SK-N-SH treated with all-trans-retinoic acid at 6 μM for 48 hours (cell line): Measurements from ENCODE around the gene TYSND1.
"Not testable (repeated sequence)": the region's sequence is repeated elsewhere in the genome, so short reads cannot be mapped to it uniquely, and the experiment has no call there.

ENCODE experiments used
- ARNTL ChIP-seq: fragments of 450-650 bp; formaldehyde crosslinking; IDR thresholded peaks from 2 replicates; pipeline ENCODE4 v1.5.0; 2020; ENCODE audit warnings: low read depth, mild to moderate bottlenecking, moderate library complexity, borderline replicate concordance
- BACH2 ChIP-seq: fragments of 250-450 bp; sonication (Bioruptor Pico); IDR thresholded peaks from 2 replicates; pipeline ENCODE4 v1.9.0; 2021; ENCODE audit warnings: mild to moderate bottlenecking, borderline replicate concordance
- CREB5 ChIP-seq: fragments of 250-450 bp; sonication (Bioruptor Pico); IDR thresholded peaks from 2 replicates; pipeline ENCODE4 v1.5.1; 2020; ENCODE audit warnings: low read depth, mild to moderate bottlenecking, moderate library complexity
- CSDC2 ChIP-seq: fragments of 250-450 bp; sonication (Bioruptor Pico); IDR thresholded peaks from 2 replicates; pipeline ENCODE4 v1.5.0; 2020; ENCODE audit warnings: mild to moderate bottlenecking, moderate library complexity
- CSRNP3 ChIP-seq: fragments of 250-450 bp; sonication (Bioruptor Pico); IDR thresholded peaks from 2 replicates; pipeline ENCODE4 v1.5.1; 2021; ENCODE audit warnings: mild to moderate bottlenecking, moderate library complexity
- GLIS3 ChIP-seq: fragments of 250-450 bp; sonication (Bioruptor Pico); IDR thresholded peaks from 2 replicates; pipeline ENCODE4 v1.5.0; 2020; ENCODE audit warnings: mild to moderate bottlenecking, moderate library complexity
- OSR1 ChIP-seq: fragments of 250-450 bp; sonication (Bioruptor Pico); IDR thresholded peaks from 2 replicates; pipeline ENCODE4 v1.8.0; 2022; ENCODE audit warnings: moderate library complexity, mild to moderate bottlenecking, inconsistent platforms
- PATZ1 ChIP-seq: fragments of 250-450 bp; sonication (Bioruptor Pico); IDR thresholded peaks from 2 replicates; pipeline ENCODE4 v1.8.0; 2020; ENCODE audit warnings: mild to moderate bottlenecking, moderate library complexity, borderline replicate concordance
- POU6F1 ChIP-seq: fragments of 250-450 bp; sonication (Bioruptor Pico); IDR thresholded peaks from 2 replicates; pipeline ENCODE4 v1.8.0; 2021; ENCODE audit warnings: low read depth, mild to moderate bottlenecking, moderate library complexity, borderline replicate concordance
- RARB ChIP-seq: fragments of 250-450 bp; sonication (Bioruptor Pico); IDR thresholded peaks from 2 replicates; pipeline ENCODE4 v1.8.0; 2021; ENCODE audit warnings: mild to moderate bottlenecking, moderate library complexity
- TCF4 ChIP-seq: fragments of 250-450 bp; sonication (Bioruptor Pico); IDR thresholded peaks from 2 replicates; pipeline ENCODE4 v1.8.0; 2021; ENCODE audit warnings: mild to moderate bottlenecking, moderate library complexity, borderline replicate concordance
- TOX ChIP-seq: fragments of 250-450 bp; sonication (Bioruptor Pico); IDR thresholded peaks from 2 replicates; pipeline ENCODE4 v1.8.0; 2021; ENCODE audit warnings: mild to moderate bottlenecking, moderate library complexity, borderline replicate concordance
- TSHZ2 ChIP-seq: fragments of 250-450 bp; sonication (Bioruptor Pico); IDR thresholded peaks from 2 replicates; pipeline ENCODE4 v1.5.0; 2020; ENCODE audit warnings: mild to moderate bottlenecking, moderate library complexity
- ZNF70 ChIP-seq: fragments of 450-650 bp; formaldehyde crosslinking; IDR thresholded peaks from 2 replicates; pipeline ENCODE4 v1.5.0; 2020; ENCODE audit warnings: mild to moderate bottlenecking, moderate library complexity

- TF ChIP-seq BACH2 (CRISPR knock-in tag); TSHZ2 (CRISPR knock-in tag); RARB (CRISPR knock-in tag); POU6F1 (CRISPR knock-in tag); TCF4; ZNF70 (CRISPR knock-in tag); CSDC2; ARNTL; GLIS3 (CRISPR knock-in tag); CSRNP3 (CRISPR knock-in tag); PATZ1 (CRISPR knock-in tag); CREB5; OSR1 (CRISPR knock-in tag); TOX: not testable (repeated sequence)
Measured at GRCh38 chr10:70101068-70101562, 45.4 kb downstream of the TYSND1 start.
